NK-92 treated with Interleukin-12 subunit alpha and Interleukin-12 subunit beta, amount 100 ng/mL, for 24 hours (cell line): ENCODE data around the gene ZNF276.
A peak's percentile ranks its signal among the peaks of the same experiment; 100 is the strongest.
"Not testable (repeated sequence)": the region's sequence is repeated elsewhere in the genome, so short reads cannot be mapped to it uniquely, and the experiment has no call there.

ENCODE experiments used
- DNase-seq: peaks from one replicate; lab custom pipeline; 2025; lab: John Stamatoyannopoulos, UW

ZNF276 gene

GRCh38 chr16:89783952-89784351, 62.6 kb downstream of the ZNF276 start:
- not testable (repeated sequence) for DNase-seq

- DNase-seq, result no peak
Observed at GRCh38 chr16:89784406-89784805, 63.1 kb downstream of the ZNF276 start.

- peak; percentile 6 for DNase-seq
Observed at GRCh38 chr16:89785523-89786155, 64.3 kb downstream of the ZNF276 start.

GRCh38 chr16:89786474-89787364, 65.4 kb downstream of the ZNF276 start:
- DNase-seq, result no peak

GRCh38 chr16:89787365-89787805, 66.0 kb downstream of the ZNF276 start:
- DNase-seq, result no peak
